H1 (cell line): ENCODE results near the gene FGF14. TPM values are rescaled to one million over a fixed set of nuclear protein-coding genes. Genes with fewer than 3 reads are reported as not detected.

Experiments
- EP300 ChIP-seq, 2 experiments: IDR thresholded peaks; 1 replicate in 1 of 2; 2 replicates in 1 of 2; pipeline ENCODE4 v1.6.1; 2011 to 2012; ENCODE audit warnings: low read depth in 2 of 2, low read length in 2 of 2, mild to moderate bottlenecking in 2 of 2, borderline replicate concordance in 1 of 2, inconsistent platforms in 1 of 2, moderate library complexity in 1 of 2
- KDM5A ChIP-seq: fragments of 200-600 bp; IDR thresholded peaks from 2 replicates; pipeline ENCODE4 v1.7.1; 2012; ENCODE audit warnings: mild to moderate bottlenecking, low read length, inconsistent platforms, mixed read lengths
- MAFK ChIP-seq: IDR thresholded peaks from 2 replicates; pipeline ENCODE4 v1.6.1; 2012; ENCODE audit warnings: low read depth, mild to moderate bottlenecking, improper control_type of control experiment, low read length
- RAD21 ChIP-seq, 2 experiments: IDR thresholded peaks in 1 of 2; conservative IDR thresholded peaks in 1 of 2; 2 replicates each; pipeline ENCODE4 v1.6.1; 2011; ENCODE audit warnings: low read depth in 2 of 2, low read length in 2 of 2, improper control_type of control experiment in 1 of 2, inconsistent platforms in 1 of 2, mild to moderate bottlenecking in 1 of 2, moderate library complexity in 1 of 2
- SAP30 ChIP-seq: fragments of 300-600 bp; sonication (generic); IDR thresholded peaks from 2 replicates; pipeline ENCODE4 v1.7.1; 2012; ENCODE audit warnings: low read length, moderate library complexity, mild to moderate bottlenecking, inconsistent platforms; ENCODE audit not compliant: insufficient read depth, insufficient replicate concordance
- SIX5 ChIP-seq: IDR thresholded peaks from 2 replicates; pipeline ENCODE4 v1.6.1; 2011; ENCODE audit warnings: mild to moderate bottlenecking, low read depth, low read length
- polyA plus RNA-seq, 7 experiments: library from polyadenylated mRNA; depleted of rRNA in 3 of 7; stranded (reverse) in 5 of 7; unstranded in 2 of 7; fragments of >200 nt in 5 of 7; fragments of 200-250 nt in 2 of 7; gene quantifications; 1 replicate in 5 of 7; 2 replicates in 1 of 7; 4 replicates in 1 of 7; pipeline versions ENCODE4 v1.2.1 to v1.2.3, GENCODE V29; 2011 to 2013; ENCODE audit warnings: missing spikeins in 2 of 7, mixed read lengths in 2 of 7
- total RNA-seq: library from RNA; stranded (reverse); fragmentation: NEBNext Ultra II Directional; extraction: Animal tissue kit (Norgen Biotek cat#: 25700); gene quantifications from 2 replicates; pipeline ENCODE4 v1.2.1, GENCODE V29; 2021
- TF ChIP-seq, protein P1 (sequence below): fragments of 300-600 bp; sonication (generic); IDR thresholded peaks from 2 replicates; pipeline ENCODE4 v1.7.1; 2012; ENCODE audit warnings: low read length, moderate library complexity, mild to moderate bottlenecking, inconsistent platforms; ENCODE audit not compliant: insufficient replicate concordance
- TF ChIP-seq, protein P2 (sequence below): IDR thresholded peaks from 2 replicates; pipeline ENCODE4 v1.6.1; 2012; ENCODE audit warnings: inconsistent platforms

Gene FGF14
- total and polyA plus RNA-seq, 2 of the 8 experiments (the other 6 are each of a cell fraction or from before 2014, with no cell fraction given): 0.05 to 0.58 TPM

DNA sequence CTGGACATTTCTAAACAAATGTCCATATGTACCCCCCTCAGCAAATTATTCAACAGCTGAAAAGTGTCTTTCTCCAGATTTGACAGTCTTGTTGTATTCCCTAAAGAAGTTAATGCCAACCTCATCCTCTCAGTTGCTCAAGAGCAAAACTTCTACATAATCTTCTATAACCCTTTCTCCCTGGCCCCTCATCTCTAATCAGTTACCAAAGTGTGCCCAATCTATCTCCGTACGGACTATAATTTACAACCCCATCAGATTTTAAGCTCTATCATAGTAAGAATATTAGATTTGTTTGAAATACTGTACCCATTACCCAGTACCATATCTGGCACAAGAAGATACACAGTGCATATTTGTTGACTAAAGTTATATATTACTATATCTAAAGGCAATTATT lies 101.5 kb downstream of the FGF14 start (continued):
- TF ChIP-seq, protein P1, sequence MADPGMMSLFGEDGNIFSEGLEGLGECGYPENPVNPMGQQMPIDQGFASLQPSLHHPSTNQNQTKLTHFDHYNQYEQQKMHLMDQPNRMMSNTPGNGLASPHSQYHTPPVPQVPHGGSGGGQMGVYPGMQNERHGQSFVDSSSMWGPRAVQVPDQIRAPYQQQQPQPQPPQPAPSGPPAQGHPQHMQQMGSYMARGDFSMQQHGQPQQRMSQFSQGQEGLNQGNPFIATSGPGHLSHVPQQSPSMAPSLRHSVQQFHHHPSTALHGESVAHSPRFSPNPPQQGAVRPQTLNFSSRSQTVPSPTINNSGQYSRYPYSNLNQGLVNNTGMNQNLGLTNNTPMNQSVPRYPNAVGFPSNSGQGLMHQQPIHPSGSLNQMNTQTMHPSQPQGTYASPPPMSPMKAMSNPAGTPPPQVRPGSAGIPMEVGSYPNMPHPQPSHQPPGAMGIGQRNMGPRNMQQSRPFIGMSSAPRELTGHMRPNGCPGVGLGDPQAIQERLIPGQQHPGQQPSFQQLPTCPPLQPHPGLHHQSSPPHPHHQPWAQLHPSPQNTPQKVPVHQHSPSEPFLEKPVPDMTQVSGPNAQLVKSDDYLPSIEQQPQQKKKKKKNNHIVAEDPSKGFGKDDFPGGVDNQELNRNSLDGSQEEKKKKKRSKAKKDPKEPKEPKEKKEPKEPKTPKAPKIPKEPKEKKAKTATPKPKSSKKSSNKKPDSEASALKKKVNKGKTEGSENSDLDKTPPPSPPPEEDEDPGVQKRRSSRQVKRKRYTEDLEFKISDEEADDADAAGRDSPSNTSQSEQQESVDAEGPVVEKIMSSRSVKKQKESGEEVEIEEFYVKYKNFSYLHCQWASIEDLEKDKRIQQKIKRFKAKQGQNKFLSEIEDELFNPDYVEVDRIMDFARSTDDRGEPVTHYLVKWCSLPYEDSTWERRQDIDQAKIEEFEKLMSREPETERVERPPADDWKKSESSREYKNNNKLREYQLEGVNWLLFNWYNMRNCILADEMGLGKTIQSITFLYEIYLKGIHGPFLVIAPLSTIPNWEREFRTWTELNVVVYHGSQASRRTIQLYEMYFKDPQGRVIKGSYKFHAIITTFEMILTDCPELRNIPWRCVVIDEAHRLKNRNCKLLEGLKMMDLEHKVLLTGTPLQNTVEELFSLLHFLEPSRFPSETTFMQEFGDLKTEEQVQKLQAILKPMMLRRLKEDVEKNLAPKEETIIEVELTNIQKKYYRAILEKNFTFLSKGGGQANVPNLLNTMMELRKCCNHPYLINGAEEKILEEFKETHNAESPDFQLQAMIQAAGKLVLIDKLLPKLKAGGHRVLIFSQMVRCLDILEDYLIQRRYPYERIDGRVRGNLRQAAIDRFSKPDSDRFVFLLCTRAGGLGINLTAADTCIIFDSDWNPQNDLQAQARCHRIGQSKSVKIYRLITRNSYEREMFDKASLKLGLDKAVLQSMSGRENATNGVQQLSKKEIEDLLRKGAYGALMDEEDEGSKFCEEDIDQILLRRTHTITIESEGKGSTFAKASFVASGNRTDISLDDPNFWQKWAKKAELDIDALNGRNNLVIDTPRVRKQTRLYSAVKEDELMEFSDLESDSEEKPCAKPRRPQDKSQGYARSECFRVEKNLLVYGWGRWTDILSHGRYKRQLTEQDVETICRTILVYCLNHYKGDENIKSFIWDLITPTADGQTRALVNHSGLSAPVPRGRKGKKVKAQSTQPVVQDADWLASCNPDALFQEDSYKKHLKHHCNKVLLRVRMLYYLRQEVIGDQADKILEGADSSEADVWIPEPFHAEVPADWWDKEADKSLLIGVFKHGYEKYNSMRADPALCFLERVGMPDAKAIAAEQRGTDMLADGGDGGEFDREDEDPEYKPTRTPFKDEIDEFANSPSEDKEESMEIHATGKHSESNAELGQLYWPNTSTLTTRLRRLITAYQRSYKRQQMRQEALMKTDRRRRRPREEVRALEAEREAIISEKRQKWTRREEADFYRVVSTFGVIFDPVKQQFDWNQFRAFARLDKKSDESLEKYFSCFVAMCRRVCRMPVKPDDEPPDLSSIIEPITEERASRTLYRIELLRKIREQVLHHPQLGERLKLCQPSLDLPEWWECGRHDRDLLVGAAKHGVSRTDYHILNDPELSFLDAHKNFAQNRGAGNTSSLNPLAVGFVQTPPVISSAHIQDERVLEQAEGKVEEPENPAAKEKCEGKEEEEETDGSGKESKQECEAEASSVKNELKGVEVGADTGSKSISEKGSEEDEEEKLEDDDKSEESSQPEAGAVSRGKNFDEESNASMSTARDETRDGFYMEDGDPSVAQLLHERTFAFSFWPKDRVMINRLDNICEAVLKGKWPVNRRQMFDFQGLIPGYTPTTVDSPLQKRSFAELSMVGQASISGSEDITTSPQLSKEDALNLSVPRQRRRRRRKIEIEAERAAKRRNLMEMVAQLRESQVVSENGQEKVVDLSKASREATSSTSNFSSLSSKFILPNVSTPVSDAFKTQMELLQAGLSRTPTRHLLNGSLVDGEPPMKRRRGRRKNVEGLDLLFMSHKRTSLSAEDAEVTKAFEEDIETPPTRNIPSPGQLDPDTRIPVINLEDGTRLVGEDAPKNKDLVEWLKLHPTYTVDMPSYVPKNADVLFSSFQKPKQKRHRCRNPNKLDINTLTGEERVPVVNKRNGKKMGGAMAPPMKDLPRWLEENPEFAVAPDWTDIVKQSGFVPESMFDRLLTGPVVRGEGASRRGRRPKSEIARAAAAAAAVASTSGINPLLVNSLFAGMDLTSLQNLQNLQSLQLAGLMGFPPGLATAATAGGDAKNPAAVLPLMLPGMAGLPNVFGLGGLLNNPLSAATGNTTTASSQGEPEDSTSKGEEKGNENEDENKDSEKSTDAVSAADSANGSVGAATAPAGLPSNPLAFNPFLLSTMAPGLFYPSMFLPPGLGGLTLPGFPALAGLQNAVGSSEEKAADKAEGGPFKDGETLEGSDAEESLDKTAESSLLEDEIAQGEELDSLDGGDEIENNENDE: no peak
- TF ChIP-seq, protein P2, sequence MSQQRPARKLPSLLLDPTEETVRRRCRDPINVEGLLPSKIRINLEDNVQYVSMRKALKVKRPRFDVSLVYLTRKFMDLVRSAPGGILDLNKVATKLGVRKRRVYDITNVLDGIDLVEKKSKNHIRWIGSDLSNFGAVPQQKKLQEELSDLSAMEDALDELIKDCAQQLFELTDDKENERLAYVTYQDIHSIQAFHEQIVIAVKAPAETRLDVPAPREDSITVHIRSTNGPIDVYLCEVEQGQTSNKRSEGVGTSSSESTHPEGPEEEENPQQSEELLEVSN: no peak
- TF ChIP-seq EP300 (IDR thresholded peaks at IDR 0.05; ENCODE audit: borderline replicate concordance in 1 of 2, low read depth in 2 of 2, low read length in 2 of 2): no peak
- no peak for TF ChIP-seq MAFK
- TF ChIP-seq SIX5: no peak
- no peak for TF ChIP-seq KDM5A
- no peak for TF ChIP-seq SAP30
- no peak for TF ChIP-seq RAD21 (IDR thresholded peaks at IDR 0.05 in 1 of 2, conservative IDR thresholded peaks at IDR 0.05 in 1 of 2; ENCODE audit: low read depth in 2 of 2, low read length in 2 of 2)
